Hepatocyte (in vitro differentiated cells): ENCODE results near the gene CARMIL1. TPM values are rescaled to one million over a fixed set of nuclear protein-coding genes. Genes with fewer than 3 reads are reported as not detected.

ENCODE experiments used
- DNase-seq: peaks from one replicate; pipeline ENCODE4 v3.0.0-alpha.2; 2016; ENCODE audit warnings: low spot score
- H2AFZ ChIP-seq: fragments of 200-600 bp; sonication (generic); 2 replicates; pipeline ENCODE4 v1.6.0; 2016; ENCODE audit warnings: antibody characterized with exemption, mild to moderate bottlenecking
- H3K27ac ChIP-seq: fragments of 200-600 bp; sonication (generic); 2 replicates; pipeline ENCODE4 v1.5.1; 2016; ENCODE audit warnings: mild to moderate bottlenecking
- H3K27me3 ChIP-seq: fragments of 200-600 bp; sonication (generic); 2 replicates; pipeline ENCODE4 v1.6.1; 2016
- H3K36me3 ChIP-seq: fragments of 200-600 bp; sonication (generic); replicated peaks from 2 replicates; pipeline ENCODE4 v1.5.1; 2016; ENCODE audit warnings: low read depth; ENCODE audit not compliant: insufficient read depth
- H3K4me1 ChIP-seq: fragments of 200-600 bp; sonication (generic); 2 replicates; pipeline ENCODE4 v1.5.1; 2016; ENCODE audit warnings: mild to moderate bottlenecking, moderate library complexity; ENCODE audit not compliant: insufficient read depth
- H3K4me2 ChIP-seq: fragments of 200-600 bp; sonication (generic); 2 replicates; pipeline ENCODE4 v1.6.0; 2016
- H3K4me3 ChIP-seq: fragments of 200-600 bp; sonication (generic); 2 replicates; pipeline ENCODE4 v1.5.1; 2016; ENCODE audit warnings: mild to moderate bottlenecking
- H3K79me2 ChIP-seq: fragments of 200-600 bp; sonication (generic); 2 replicates; pipeline ENCODE4 v1.6.0; 2017; ENCODE audit warnings: mild to moderate bottlenecking
- H3K9me2 ChIP-seq: fragments of 200-600 bp; sonication (generic); replicated peaks from 2 replicates; pipeline ENCODE4 v1.6.0; 2017; ENCODE audit warnings: mild to moderate bottlenecking; ENCODE audit not compliant: insufficient read depth
- H3K9me3 ChIP-seq: fragments of 200-600 bp; sonication (generic); 2 replicates; pipeline ENCODE4 v1.5.1; 2016; ENCODE audit warnings: low read depth, mild to moderate bottlenecking
- H4K20me1 ChIP-seq: fragments of 200-600 bp; sonication (generic); 2 replicates; pipeline ENCODE4 v1.6.0; 2016; ENCODE audit warnings: mild to moderate bottlenecking; ENCODE audit not compliant: insufficient read depth, poor library complexity, severe bottlenecking
- CTCF ChIP-seq: fragments of 200-600 bp; sonication (generic); IDR thresholded peaks from 2 replicates; pipeline ENCODE4 v1.5.1; 2016; ENCODE audit warnings: antibody characterized with exemption, mild to moderate bottlenecking; ENCODE audit not compliant: poor library complexity
- EZH2 ChIP-seq: fragments of 200-600 bp; sonication (generic); IDR thresholded peaks from 2 replicates; pipeline ENCODE4 v1.6.1; 2016; ENCODE audit warnings: antibody characterized with exemption, mild to moderate bottlenecking, borderline replicate concordance
- EZH2phosphoT487 ChIP-seq: fragments of 200-600 bp; sonication (generic); IDR thresholded peaks from one replicate; pipeline ENCODE4 v1.6.1; 2018; ENCODE audit warnings: antibody characterized with exemption, mild to moderate bottlenecking, low read depth, moderate library complexity; ENCODE audit not compliant: unreplicated experiment, severe bottlenecking
- WGBS: methylation state at CpG from one replicate; pipeline ENCODE4 v1.1.6; 2016; ENCODE audit warnings: low lambda C conversion rate; ENCODE audit errors: missing lambda C conversion rate; 5-methylcytosine and 5-hydroxymethylcytosine counted together
- polyA plus RNA-seq: library from polyadenylated mRNA; unstranded; fragments of >200 nt; fragmentation: Nextera tagmentation; extraction: Ambion mirVana; gene quantifications from 2 replicates; pipeline ENCODE4 v1.2.1, GENCODE V29; 2016
- total RNA-seq: library from RNA; depleted of rRNA; stranded (reverse); fragments of >200 nt; gene quantifications from 2 replicates; pipeline ENCODE4 v1.2.3, GENCODE V29; 2014

Gene CARMIL1
- total and polyA plus RNA-seq, 2 experiments from 2014 or later, result 19.5 to 40.6 TPM

GRCh38 chr6:25242567-25242966 lies 36.6 kb upstream of the CARMIL1 start:
- whole genome bisulfite sequencing, result 89% methylated on average over 2 of the region's 2 CpGs
- Histone ChIP-seq H3K36me3 (no peaks in the 10 kb centered on the region), H3K9me2 (no peaks in the 10 kb centered on the region)

DNA sequence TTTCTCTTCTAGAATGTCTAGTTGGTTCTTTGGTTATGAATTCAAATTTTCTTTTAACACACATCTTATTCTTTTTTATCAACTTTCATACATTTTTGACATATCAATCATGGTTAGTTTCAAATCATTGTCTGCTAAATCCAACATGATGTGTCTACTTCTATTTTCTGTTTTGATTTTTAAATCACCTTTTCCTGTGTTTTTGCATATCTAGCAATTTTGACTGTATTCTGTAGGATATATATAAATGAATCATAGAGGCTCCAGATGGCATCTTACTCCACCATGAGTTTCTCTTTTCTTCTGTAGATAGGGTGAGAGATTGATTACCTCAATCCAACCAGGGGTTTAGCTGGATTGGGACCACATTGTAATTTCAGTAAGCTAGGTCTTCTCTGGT lies 34.3 kb upstream of the CARMIL1 start:
- no peak for TF ChIP-seq CTCF
- no peak for TF ChIP-seq EZH2
- TF ChIP-seq EZH2phosphoT487, result no peak
- H3K79me2 ChIP-seq, result no peaks in the 10 kb centered on the region
- H3K27me3 ChIP-seq, result no peaks in the 10 kb centered on the region

More at GRCh38 chr6:25242567-25242966, 36.6 kb upstream of the CARMIL1 start:
- TF ChIP-seq EZH2phosphoT487 (no peak), CTCF (no peak), EZH2 (no peak)
- no peaks in the 10 kb centered on the region for H3K27me3 ChIP-seq
- no peak overlapping the region for H3K4me3 ChIP-seq
- H3K9me3 ChIP-seq, result no peaks in the 10 kb centered on the region
- H3K27ac ChIP-seq, result no peak overlapping the region
- no peaks in the 10 kb centered on the region for H4K20me1 ChIP-seq
- H2AFZ ChIP-seq, result no peak overlapping the region
- peaks cover 6% of the 10 kb centered on the region for H3K4me1 ChIP-seq
- no peak overlapping the region for H3K4me2 ChIP-seq
- no peaks in the 10 kb centered on the region for H3K79me2 ChIP-seq
- no peak for DNase-seq

GRCh38 chr6:25248123-25248522 lies 31.1 kb upstream of the CARMIL1 start:
- Histone ChIP-seq H4K20me1 (no peaks in the 10 kb centered on the region), H3K36me3 (no peaks in the 10 kb centered on the region), H3K9me2 (no peaks in the 10 kb centered on the region), H3K9me3 (no peaks in the 10 kb centered on the region), H3K4me2 (no peak overlapping the region), H3K4me1 (no peaks in the 10 kb centered on the region), H3K79me2 (no peaks in the 10 kb centered on the region), H2AFZ (no peak overlapping the region), H3K27ac (no peak overlapping the region), H3K4me3 (no peak overlapping the region), H3K27me3 (no peaks in the 10 kb centered on the region)
- TF ChIP-seq EZH2phosphoT487 (no peak), EZH2 (no peak), CTCF (no peak)
- DNase-seq, result no peak
- 98% methylated on average over 1 of the region's 1 CpG for WGBS

More for the DNA sequence above, 34.3 kb upstream of the CARMIL1 start:
- Histone ChIP-seq H3K27ac (no peak overlapping the region), H4K20me1 (no peaks in the 10 kb centered on the region), H2AFZ (no peak overlapping the region), H3K4me1 (no peaks in the 10 kb centered on the region), H3K9me2 (no peaks in the 10 kb centered on the region), H3K36me3 (no peaks in the 10 kb centered on the region), H3K9me3 (no peaks in the 10 kb centered on the region), H3K4me3 (no peak overlapping the region), H3K4me2 (no peak overlapping the region)
- no peak for DNase-seq

- Histone ChIP-seq H3K4me3 (no peak overlapping the region), H2AFZ (no peak overlapping the region), H3K9me2 (no peaks in the 10 kb centered on the region), H3K9me3 (no peaks in the 10 kb centered on the region), H3K4me1 (no peaks in the 10 kb centered on the region), H4K20me1 (no peaks in the 10 kb centered on the region), H3K27me3 (no peaks in the 10 kb centered on the region), H3K79me2 (no peaks in the 10 kb centered on the region), H3K27ac (no peak overlapping the region), H3K36me3 (no peaks in the 10 kb centered on the region), H3K4me2 (no peak overlapping the region)
- no peak for TF ChIP-seq EZH2phosphoT487
- no peak for TF ChIP-seq CTCF
- TF ChIP-seq EZH2, result no peak
- WGBS, result 100% methylated on average over 1 of the region's 1 CpG
- DNase-seq, result no peak
Observed at GRCh38 chr6:25249133-25249532, 30.0 kb upstream of the CARMIL1 start.
